ELF-1 (cell line): ENCODE data around the gene RIBC2.

Experiments
- DNase-seq: peaks from one replicate; pipeline ENCODE4 v3.0.0-alpha.2; 2016; ENCODE audit warnings: low read depth, low spot score

The RIBC2 gene

DNA sequence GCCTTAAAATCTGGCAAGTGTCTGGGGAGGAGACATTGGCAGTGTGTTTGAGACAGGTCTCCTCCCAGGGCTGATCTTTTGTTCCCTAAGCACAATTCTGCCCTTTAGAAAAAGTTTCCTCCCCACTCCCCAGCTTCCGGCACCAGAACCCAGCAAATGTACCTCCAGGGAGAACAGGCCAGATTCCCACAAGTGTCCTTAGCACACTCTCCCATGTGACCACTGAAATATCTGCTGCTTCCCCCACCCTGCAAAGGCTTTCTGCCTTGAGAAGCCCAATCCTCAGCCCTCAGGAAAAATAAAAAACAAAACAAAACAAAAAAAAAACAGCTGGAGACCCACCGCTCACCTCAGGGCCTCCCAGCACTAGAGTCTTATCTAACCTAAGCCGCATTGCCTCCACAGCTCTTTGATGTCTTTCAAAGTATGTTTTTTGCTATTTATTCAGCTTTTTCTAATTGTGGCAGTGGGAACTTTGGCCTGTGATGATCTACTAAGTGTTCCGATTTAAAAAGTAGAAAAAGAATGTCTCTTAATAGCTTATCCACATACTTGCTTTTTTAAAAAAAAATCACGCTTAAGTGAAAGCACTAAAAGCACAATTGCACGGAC, 60.2 kb downstream of the RIBC2 start:
- DNase-seq: peak; percentile 79

DNA sequence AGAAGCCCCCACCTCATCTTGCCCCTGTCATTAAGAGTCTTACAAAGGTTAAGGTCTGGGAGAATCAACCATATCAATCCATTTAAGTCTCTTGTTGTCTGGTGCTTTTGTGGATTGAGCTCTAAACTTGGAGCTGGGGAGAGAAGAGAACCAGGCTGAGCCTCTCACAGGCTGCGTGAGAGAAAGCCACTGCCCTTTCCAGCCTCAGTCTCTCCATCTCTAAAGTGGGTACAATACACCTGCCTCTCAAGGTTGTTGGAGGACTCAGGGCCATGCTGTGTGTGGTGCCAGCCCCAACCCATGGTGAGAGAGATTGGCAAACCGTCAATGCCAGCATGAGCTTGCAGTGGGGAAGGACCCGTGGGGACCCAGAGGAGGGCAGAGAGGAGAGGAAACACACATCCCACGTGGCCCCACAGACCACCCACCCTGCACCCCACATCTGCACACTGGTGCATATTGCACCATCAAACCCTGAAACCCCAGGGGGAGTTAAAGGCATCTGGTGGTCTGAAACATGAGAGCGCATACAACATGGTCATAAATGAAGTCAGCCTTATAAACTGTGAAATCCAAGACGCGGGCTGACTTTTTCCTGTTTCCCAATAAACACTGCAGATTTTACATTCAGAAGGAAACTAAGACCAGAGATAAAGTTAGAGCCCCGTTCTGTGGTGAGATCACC, 61.7 kb downstream of the RIBC2 start:
- DNase-seq: no peak

DNA sequence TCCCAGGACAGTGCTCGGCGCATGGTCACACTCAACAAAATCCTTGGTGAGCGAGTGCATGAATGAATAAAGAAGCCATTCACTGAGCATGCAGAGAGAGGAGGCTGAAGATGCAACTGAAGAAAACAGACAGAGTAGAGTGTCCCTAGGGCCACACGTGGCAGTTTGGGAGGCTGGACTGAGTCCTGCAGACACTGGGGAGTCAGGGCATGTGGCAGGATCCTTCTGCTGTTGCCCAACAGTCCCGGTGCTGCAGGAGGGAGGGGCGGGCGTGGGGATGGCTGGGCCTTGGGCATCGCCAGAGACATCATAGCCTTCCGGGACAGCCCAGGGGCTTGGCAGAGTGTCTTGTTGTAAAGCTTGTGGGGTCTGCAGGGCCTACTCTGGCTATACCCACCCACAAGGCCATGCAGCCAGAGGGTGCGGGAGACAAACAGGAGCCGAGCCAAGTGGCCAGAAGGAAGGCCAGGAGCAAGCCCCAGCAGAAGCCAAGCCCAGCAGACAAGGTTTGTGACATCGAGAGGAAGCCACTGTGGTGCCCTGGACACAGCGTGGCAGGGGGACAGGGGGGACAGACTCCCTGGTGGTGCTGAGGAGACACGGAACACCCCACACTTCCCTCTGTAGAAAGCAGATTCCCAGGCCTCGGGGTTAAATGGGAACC, 62.5 kb downstream of the RIBC2 start:
- no peak for DNase-seq

DNA sequence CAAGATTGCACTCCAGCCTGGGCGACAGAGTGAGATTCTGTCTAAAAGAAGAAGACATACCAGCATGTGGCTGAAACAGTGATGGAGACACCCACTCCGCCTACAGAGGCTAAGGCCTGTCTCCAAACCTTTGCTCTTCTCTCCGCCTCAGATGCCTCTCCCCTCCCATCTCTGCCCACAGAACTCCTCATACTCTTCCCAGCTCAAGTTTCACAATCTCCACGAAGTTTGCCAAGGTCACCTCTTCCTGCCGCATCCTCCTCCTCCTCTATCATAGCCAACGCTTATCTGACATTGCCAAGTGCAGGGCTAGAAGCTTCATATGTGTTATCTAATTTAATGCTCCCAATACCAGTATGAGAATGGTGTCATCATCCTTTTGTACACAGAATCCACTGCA, 63.3 kb downstream of the RIBC2 start:
- no peak for DNase-seq

DNA sequence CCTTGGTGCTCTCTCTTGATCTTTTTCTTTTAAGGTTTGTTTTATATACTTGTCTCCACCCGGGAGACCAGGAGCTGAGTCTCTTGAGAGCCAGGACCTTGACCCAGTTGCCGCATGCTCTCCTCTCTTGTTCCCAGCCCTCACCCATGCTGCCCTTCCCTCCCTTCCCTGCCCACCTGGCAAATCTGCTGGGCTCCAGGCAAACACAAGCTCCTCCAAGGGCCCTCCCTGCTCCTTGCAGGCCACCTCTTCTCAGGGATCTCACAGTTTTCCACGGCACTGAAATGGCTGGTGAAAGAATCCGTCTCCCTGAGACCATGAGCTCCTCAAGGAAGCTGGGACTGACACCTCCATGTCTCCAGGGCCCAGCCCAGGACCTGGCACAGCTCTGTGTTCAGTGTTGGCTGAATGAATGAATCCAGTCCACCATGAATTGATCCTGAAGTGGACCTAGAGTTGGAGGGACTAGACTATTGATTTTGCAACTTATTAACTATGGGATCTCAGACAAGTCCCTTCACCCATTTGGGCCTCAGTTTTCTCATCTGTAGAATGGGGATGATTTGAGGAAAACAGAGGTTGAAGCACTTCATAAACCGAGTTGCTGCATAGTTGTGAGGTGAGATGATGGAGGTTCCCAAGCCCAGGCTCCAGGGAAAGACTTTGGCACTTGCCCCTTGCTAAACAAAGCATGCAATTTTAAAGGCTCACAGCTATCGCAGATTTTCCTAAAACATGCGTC, 64.0 kb downstream of the RIBC2 start:
- no peak for DNase-seq

DNA sequence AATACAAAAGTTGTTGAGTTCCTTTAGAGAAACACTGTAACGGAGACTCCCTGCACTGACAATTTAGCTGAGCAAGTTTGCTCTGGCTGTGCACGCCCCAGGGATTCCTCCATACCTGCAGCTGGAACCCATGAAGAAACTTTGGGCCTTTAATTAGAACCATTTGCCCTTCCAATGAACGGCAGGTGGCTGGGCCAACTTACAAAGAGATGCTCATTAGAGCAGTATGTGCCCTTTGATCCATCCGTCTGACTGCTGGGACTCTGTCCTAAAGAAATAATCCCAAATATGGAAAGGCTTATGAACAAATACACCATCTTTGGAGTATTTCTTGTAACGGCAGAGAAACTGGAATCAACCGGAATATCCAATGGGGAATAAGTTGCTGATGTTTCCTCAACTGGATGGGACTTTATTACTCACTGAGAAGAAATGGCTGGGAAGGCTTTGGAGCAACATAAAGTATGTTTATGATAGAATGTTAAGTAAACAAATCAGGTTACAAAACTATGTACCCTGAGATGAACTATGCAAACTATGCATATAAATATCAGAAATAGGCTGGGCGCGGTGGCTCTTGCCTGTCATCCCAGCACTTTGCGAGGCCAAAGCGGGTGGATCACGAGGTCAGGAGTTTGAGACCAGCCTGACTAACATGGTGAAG, 64.7 kb downstream of the RIBC2 start:
- DNase-seq: no peak

DNA sequence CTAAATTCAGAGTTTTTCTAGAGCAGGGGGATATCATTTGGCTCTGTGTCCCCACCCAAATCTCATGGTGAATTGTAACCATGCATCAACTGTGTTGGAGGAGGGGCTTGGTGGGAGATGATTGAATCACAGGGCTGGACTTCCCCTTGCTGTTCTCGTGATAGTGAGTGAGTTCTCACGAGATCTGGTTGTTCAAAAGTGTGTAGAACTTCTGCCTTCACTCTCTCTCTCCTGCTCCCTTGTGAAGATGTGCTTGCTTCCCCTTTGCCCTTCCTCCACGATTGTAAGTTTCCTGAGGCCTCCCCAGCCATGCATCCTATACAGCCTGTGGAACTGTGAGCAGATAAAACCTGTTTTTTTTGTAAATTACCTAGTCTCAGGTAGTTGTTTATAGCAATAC, 67.2 kb downstream of the RIBC2 start:
- DNase-seq: no peak

DNA sequence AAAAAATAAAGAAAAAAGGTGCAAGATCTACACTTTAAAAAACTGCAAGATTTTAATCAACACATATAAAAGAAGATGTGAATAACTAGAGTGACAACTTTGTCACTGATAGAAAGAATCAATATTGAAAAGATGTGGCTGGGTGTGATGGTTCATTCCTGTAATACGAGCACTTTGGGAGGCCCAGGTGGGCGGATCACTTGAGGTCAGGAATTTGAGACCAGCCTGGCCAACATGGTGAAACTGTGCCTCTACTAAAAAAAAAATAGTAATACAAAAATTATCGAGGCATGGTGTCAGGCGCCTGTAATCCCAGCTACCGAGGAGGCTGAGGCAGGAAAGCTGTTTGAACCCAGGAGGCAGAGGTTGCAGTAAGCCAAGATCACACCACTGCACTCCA, 68.2 kb downstream of the RIBC2 start:
- no peak for DNase-seq
